Neuronal stem cell (in vitro differentiated cells): ENCODE results near the gene TRNT1.

Source experiments
- DNase-seq: peaks from one replicate; pipeline ENCODE4 v3.0.0-alpha.2; 2013; ENCODE audit warnings: low spot score
- H2AFZ ChIP-seq: one replicate; pipeline ENCODE4 v1.6.1; 2013; ENCODE audit warnings: mild to moderate bottlenecking, low read length, inconsistent platforms
- H2AK5ac ChIP-seq: 2 replicates; pipeline ENCODE4 v1.6.1; 2013; ENCODE audit warnings: low read depth, mild to moderate bottlenecking, inconsistent platforms, low read length, moderate library complexity, mixed read lengths
- H2BK120ac ChIP-seq: 2 replicates; pipeline ENCODE4 v1.6.1; 2013; ENCODE audit warnings: low read depth, mild to moderate bottlenecking, inconsistent platforms, low read length, moderate library complexity, mixed read lengths
- H2BK12ac ChIP-seq: one replicate; pipeline ENCODE4 v1.6.1; 2013; ENCODE audit warnings: low read length, inconsistent platforms
- H2BK15ac ChIP-seq: 2 replicates; pipeline ENCODE4 v1.6.1; 2013; ENCODE audit warnings: mild to moderate bottlenecking, low read length, inconsistent platforms, mixed read lengths
- H2BK5ac ChIP-seq: one replicate; pipeline ENCODE4 v1.6.1; 2013; ENCODE audit warnings: inconsistent platforms, mild to moderate bottlenecking, low read length, moderate library complexity
- H3K14ac ChIP-seq: one replicate; pipeline ENCODE4 v1.6.1; 2013; ENCODE audit warnings: low read length, inconsistent platforms
- H3K18ac ChIP-seq: 2 replicates; pipeline ENCODE4 v1.6.1; 2013; ENCODE audit warnings: low read length, inconsistent platforms
- H3K23ac ChIP-seq: 2 replicates; pipeline ENCODE4 v1.6.1; 2013; ENCODE audit warnings: low read depth, mild to moderate bottlenecking, mixed read lengths, low read length, inconsistent platforms; ENCODE audit not compliant: poor library complexity
- H3K27ac ChIP-seq: replicated peaks from 3 replicates; pipeline ENCODE4 v1.5.1; 2013; ENCODE audit warnings: low read length, inconsistent platforms
- H3K27me3 ChIP-seq, 3 experiments: 2 replicates each; pipeline ENCODE4 v1.6.1; 2013; ENCODE audit warnings: low read length in 3 of 3, mild to moderate bottlenecking in 2 of 3, inconsistent platforms in 1 of 3, low read depth in 1 of 3, mixed read lengths in 1 of 3, moderate library complexity in 1 of 3; ENCODE audit not compliant: control insufficient read depth in 3 of 3, insufficient read depth in 3 of 3
- H3K36me3 ChIP-seq, 2 donors: replicated peaks in 1 of 2; 2 replicates each; pipeline ENCODE4 v1.6.1; 2013; ENCODE audit warnings: low read length in 2 of 2; ENCODE audit not compliant: control insufficient read depth in 2 of 2, insufficient read depth in 2 of 2
- H3K4ac ChIP-seq: 2 replicates; pipeline ENCODE4 v1.6.1; 2013; ENCODE audit warnings: inconsistent platforms, mild to moderate bottlenecking, low read length, moderate library complexity
- H3K4me1 ChIP-seq, 2 donors: 1 replicate in 1 of 2; 2 replicates in 1 of 2; pipeline ENCODE4 v1.6.1; 2013; ENCODE audit warnings: low read length in 2 of 2, low read depth in 1 of 2; ENCODE audit not compliant: control insufficient read depth in 2 of 2, insufficient read depth in 1 of 2
- H3K4me2 ChIP-seq: one replicate; pipeline ENCODE4 v1.6.1; 2013; ENCODE audit warnings: mild to moderate bottlenecking, low read length, inconsistent platforms; ENCODE audit not compliant: insufficient read depth, poor library complexity, severe bottlenecking
- H3K4me3 ChIP-seq, 2 donors: 2 replicates each; pipeline ENCODE4 v1.5.1; 2013; ENCODE audit warnings: low read length in 2 of 2, mild to moderate bottlenecking in 2 of 2, inconsistent platforms in 1 of 2, moderate library complexity in 1 of 2
- H3K79me1 ChIP-seq: one replicate; pipeline ENCODE4 v1.6.1; 2013; ENCODE audit warnings: low read depth, mild to moderate bottlenecking, inconsistent platforms, low read length, moderate library complexity
- H3K9ac ChIP-seq: one replicate; pipeline ENCODE4 v1.6.1; 2013; ENCODE audit warnings: mild to moderate bottlenecking, low read depth, low read length, inconsistent platforms; ENCODE audit not compliant: poor library complexity
- H3K9me3 ChIP-seq, 2 donors: replicated peaks in 1 of 2; 2 replicates each; pipeline versions ENCODE3 to v1.6.1; 2013; ENCODE audit warnings: low read length in 2 of 2, mild to moderate bottlenecking in 2 of 2, inconsistent platforms in 1 of 2, low read depth in 1 of 2, mixed read lengths in 1 of 2, moderate library complexity in 1 of 2; ENCODE audit not compliant: control insufficient read depth in 2 of 2, insufficient read depth in 1 of 2
- H4K8ac ChIP-seq: one replicate; pipeline ENCODE4 v1.6.1; 2013; ENCODE audit warnings: low read depth, mild to moderate bottlenecking, inconsistent platforms, low read length, moderate library complexity
- H4K91ac ChIP-seq: one replicate; pipeline ENCODE4 v1.6.1; 2013; ENCODE audit warnings: low read length, low read depth, mild to moderate bottlenecking, inconsistent platforms; ENCODE audit not compliant: poor library complexity
- WGBS, 2 donors: extraction: QIAGEN DNeasy Blood & Tissue Kit; methylation state at CpG; one replicate each; pipeline ENCODE4 v1.1.7; 2013; ENCODE audit warnings: missing lambda C conversion rate in 2 of 2, mixed read lengths in 1 of 2; ENCODE audit not compliant: insufficient read length in 2 of 2, insufficient replicate concordance in 1 of 2; ENCODE audit errors: extremely low coverage in 2 of 2; 5-methylcytosine and 5-hydroxymethylcytosine counted together

The TRNT1 gene

GRCh38 chr3:3149560-3149959 is 22.8 kb downstream of the TRNT1 start:
- H3K4me3 ChIP-seq: no peak overlapping the region
- peaks cover 9 to 100% of the 10 kb centered on the region in 2 donors for H3K36me3 ChIP-seq
- H3K79me1 ChIP-seq: no peaks in the 10 kb centered on the region
- no peak overlapping the region for H3K14ac ChIP-seq
- no peak overlapping the region for H3K4ac ChIP-seq
- no peak overlapping the region for H4K91ac ChIP-seq
- no peaks in the 10 kb centered on the region for H3K27me3 ChIP-seq
- whole genome bisulfite sequencing, 2 donors: no CpG with 5 or more reads among the region's 1 CpG
- no peak overlapping the region for H3K9ac ChIP-seq
- H3K9me3 ChIP-seq: peaks cover 0 to 3% of the 10 kb centered on the region in 2 donors
- H2BK5ac ChIP-seq: no peak overlapping the region
- H3K27ac ChIP-seq: no peak overlapping the region
- DNase-seq: no peak
- no peak overlapping the region for H2AK5ac ChIP-seq
- H3K4me2 ChIP-seq: no peak overlapping the region
- H2BK15ac ChIP-seq: no peak overlapping the region
- H3K18ac ChIP-seq: no peak overlapping the region
- no peak overlapping the region for H2BK12ac ChIP-seq
- no peaks in the 10 kb centered on the region for H3K4me1 ChIP-seq
- no peak overlapping the region for H2BK120ac ChIP-seq
- H3K23ac ChIP-seq: no peak overlapping the region
- no peak overlapping the region for H2AFZ ChIP-seq
- H4K8ac ChIP-seq: no peak overlapping the region

DNA sequence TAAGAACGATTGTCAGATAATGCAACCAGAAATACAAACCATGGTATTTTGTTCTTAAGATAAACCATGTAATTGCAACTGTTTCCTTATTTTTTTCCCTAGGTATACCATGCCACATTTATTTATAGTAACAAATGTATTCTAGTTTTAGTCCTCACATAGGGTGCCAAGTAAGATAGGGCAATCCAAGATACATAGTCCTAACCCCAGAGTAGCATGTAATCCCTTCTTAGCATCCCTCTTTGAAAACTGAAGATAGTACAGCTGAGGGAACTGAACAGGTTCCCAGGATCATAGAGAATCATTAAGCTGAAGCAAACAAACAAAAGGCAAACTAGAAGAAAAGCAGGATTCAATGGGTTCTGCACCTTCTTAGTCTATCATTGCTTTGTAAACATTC is 24.8 kb downstream of the TRNT1 start:
- H3K18ac ChIP-seq: no peak overlapping the region

GRCh38 chr3:3154879-3155610 is 28.3 kb downstream of the TRNT1 start:
- no peak overlapping the region for H4K91ac ChIP-seq
- H2BK120ac ChIP-seq: no peak overlapping the region
- H3K36me3 ChIP-seq: peaks cover 6 to 98% of the 10 kb centered on the region in 2 donors
- H2BK5ac ChIP-seq: no peak overlapping the region
- no peak overlapping the region for H3K9ac ChIP-seq
- no peaks in the 10 kb centered on the region for H3K9me3 ChIP-seq
- no peaks in the 10 kb centered on the region for H3K79me1 ChIP-seq
- no peaks in the 10 kb centered on the region for H3K4me1 ChIP-seq
- no peak overlapping the region for H3K23ac ChIP-seq
- H4K8ac ChIP-seq: no peak overlapping the region
- WGBS, 2 donors: no CpG with 5 or more reads among the region's 5 CpGs
- no peaks in the 10 kb centered on the region for H3K27me3 ChIP-seq
- DNase-seq: no peak
- H2BK12ac ChIP-seq: no peak overlapping the region
- no peak overlapping the region for H3K14ac ChIP-seq
- H3K27ac ChIP-seq: no peak overlapping the region
- no peak overlapping the region for H3K18ac ChIP-seq
- H3K4me3 ChIP-seq: no peak overlapping the region
- H2BK15ac ChIP-seq: no peak overlapping the region
- no peak overlapping the region for H2AFZ ChIP-seq
- no peak overlapping the region for H3K4me2 ChIP-seq
- H2AK5ac ChIP-seq: no peak overlapping the region
- H3K4ac ChIP-seq: no peak overlapping the region

More for the DNA sequence above, 24.8 kb downstream of the TRNT1 start:
- Histone ChIP-seq H2AFZ (no peak overlapping the region), H4K8ac (no peak overlapping the region), H3K4me1 (no peaks in the 10 kb centered on the region), H3K36me3 (peaks cover 8 to 100% of the 10 kb centered on the region in 2 donors), H2BK12ac (no peak overlapping the region), H2AK5ac (no peak overlapping the region), H3K9ac (no peak overlapping the region), H3K27me3 (no peaks in the 10 kb centered on the region), H3K4me3 (no peak overlapping the region), H3K79me1 (no peaks in the 10 kb centered on the region), H3K14ac (no peak overlapping the region), H3K4me2 (no peak overlapping the region), H3K9me3 (no peaks in the 10 kb centered on the region), H3K27ac (no peak overlapping the region), H2BK120ac (no peak overlapping the region), H4K91ac (no peak overlapping the region), H2BK15ac (no peak overlapping the region), H3K23ac (no peak overlapping the region), H3K4ac (no peak overlapping the region), H2BK5ac (no peak overlapping the region)
- WGBS, 2 donors: no CpG with 5 or more reads among the region's 1 CpG
- no peak for DNase-seq

DNA sequence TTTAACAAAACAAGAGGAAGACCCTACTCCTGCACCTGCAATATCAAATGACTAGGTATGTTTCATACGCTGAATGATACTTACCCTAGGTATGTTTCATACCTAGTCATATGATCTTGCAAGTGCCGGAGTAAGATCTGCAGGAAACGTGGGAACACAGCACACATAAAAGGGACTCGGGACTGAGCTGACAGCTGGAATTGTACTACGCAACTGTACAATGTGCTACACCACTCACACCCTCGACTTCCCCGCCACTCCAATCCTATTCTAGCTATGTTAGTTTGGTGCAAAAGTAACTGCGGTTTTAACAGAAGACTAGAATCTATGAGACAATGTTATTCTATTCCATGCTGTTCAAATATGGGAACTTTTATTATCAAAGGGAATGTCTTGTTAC is 30.7 kb downstream of the TRNT1 start:
- Histone ChIP-seq H3K27me3 (no peaks in the 10 kb centered on the region), H2BK120ac (no peak overlapping the region), H3K4me2 (no peak overlapping the region), H4K91ac (no peak overlapping the region), H3K4me3 (no peak overlapping the region), H3K18ac (no peak overlapping the region), H2BK12ac (no peak overlapping the region), H2BK5ac (no peak overlapping the region), H3K14ac (no peak overlapping the region), H3K9me3 (no peaks in the 10 kb centered on the region), H3K36me3 (peaks cover 4 to 95% of the 10 kb centered on the region in 2 donors), H3K4me1 (no peaks in the 10 kb centered on the region), H3K9ac (no peak overlapping the region), H3K4ac (no peak overlapping the region), H3K23ac (no peak overlapping the region), H3K27ac (no peak overlapping the region), H2AK5ac (no peak overlapping the region), H3K79me1 (no peaks in the 10 kb centered on the region), H2BK15ac (no peak overlapping the region), H2AFZ (no peak overlapping the region), H4K8ac (no peak overlapping the region)
- no peak for DNase-seq
- WGBS, 2 donors: no CpG with 5 or more reads among the region's 8 CpGs
